ENCODE measurements around the gene BRAT1.

DNA sequence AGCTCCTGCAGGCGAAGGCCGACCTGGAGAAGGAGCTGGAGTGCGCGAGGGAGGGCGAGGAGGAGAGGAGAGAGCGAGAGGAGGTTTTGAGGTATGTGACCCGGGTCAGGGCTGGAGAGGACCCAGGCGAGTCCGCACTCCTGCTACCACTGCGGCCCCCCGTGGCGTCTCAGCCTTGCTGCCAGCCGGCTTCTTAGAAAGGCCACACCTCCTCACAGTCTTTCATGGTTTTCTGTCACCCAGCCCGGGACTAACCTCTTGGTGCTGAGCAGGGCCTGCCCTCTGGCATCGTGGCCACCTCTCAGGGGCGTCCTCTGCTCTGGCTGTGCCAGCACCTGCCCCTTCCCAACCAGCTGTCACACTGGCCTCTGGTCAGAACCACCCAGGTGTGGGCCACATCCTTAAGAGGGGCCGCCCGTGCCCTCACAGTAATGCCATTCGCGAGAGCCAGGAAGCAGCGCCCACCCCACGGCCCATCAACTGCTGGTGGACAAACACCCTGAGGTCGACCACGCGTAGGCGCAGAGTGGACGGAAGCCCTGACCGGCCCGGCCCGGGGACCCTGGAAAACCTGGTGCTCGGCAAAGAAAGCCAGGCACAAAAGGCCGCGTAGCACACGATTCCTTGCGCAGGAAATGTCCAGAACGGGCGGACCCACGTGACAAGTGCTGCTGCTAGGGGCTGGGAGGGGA lies 37.9 kb upstream of the BRAT1 start:
- TF ChIP-seq EZH2phosphoT487 (IDR thresholded peaks at IDR 0.05; ENCODE audit: low read length) (no peak), EZH2 (optimal IDR thresholded peaks at IDR 0.05; ENCODE audit: low read depth, low read length) (no peak)
- TF ChIP-seq, protein P1, sequence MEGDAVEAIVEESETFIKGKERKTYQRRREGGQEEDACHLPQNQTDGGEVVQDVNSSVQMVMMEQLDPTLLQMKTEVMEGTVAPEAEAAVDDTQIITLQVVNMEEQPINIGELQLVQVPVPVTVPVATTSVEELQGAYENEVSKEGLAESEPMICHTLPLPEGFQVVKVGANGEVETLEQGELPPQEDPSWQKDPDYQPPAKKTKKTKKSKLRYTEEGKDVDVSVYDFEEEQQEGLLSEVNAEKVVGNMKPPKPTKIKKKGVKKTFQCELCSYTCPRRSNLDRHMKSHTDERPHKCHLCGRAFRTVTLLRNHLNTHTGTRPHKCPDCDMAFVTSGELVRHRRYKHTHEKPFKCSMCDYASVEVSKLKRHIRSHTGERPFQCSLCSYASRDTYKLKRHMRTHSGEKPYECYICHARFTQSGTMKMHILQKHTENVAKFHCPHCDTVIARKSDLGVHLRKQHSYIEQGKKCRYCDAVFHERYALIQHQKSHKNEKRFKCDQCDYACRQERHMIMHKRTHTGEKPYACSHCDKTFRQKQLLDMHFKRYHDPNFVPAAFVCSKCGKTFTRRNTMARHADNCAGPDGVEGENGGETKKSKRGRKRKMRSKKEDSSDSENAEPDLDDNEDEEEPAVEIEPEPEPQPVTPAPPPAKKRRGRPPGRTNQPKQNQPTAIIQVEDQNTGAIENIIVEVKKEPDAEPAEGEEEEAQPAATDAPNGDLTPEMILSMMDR (IDR thresholded peaks at IDR 0.05; ENCODE audit: low read length), result no peak
